HL-60/S4 treated with phorbol 12-myristate 13-acetate at 8.2 ng/mL for 4 days and 3 days (cell line): ENCODE measurements around the gene MLEC.

Source experiments
- in situ Hi-C: fragments of 300-500 bp; cut with MboI; formaldehyde crosslinking; loops from 2 replicates; pipeline ENCODE4 v1.15.0; 2022; ENCODE audit warnings: low sequenced_read_pairs

The MLEC gene

GRCh38 chr12:120690083-120690450 lies 3.1 kb downstream of the MLEC start:
- in situ Hi-C loops: no loop called here

- in situ Hi-C loops: no loop called here
Measured at GRCh38 chr12:120690978-120691377, 4.0 kb downstream of the MLEC start.

- in situ Hi-C loops: no loop called here
Measured at GRCh38 chr12:120692524-120693033, 5.6 kb downstream of the MLEC start.

GRCh38 chr12:120693848-120694247 lies 6.9 kb downstream of the MLEC start:
- in situ Hi-C loops: no loop called here

GRCh38 chr12:120696626-120697025 lies 9.7 kb downstream of the MLEC start:
- in situ Hi-C loops: no loop called here

- in situ Hi-C loops: no loop called here
Measured at GRCh38 chr12:120697344-120697743, 10.4 kb downstream of the MLEC start.

GRCh38 chr12:120698665-120699064 lies 11.7 kb downstream of the MLEC start:
- in situ Hi-C loops: no loop called here

GRCh38 chr12:120699553-120699952 lies 12.6 kb downstream of the MLEC start:
- in situ Hi-C loops: no loop called here

GRCh38 chr12:120700886-120701285 lies 13.9 kb downstream of the MLEC start:
- in situ Hi-C loops: no loop called here

- in situ Hi-C loops: no loop called here
Measured at GRCh38 chr12:120702637-120703036, 15.7 kb downstream of the MLEC start.

GRCh38 chr12:120703311-120703942 lies 16.5 kb downstream of the MLEC start:
- in situ Hi-C loops: no loop called here

GRCh38 chr12:120705618-120706017 lies 18.7 kb downstream of the MLEC start:
- in situ Hi-C loops: no loop called here

GRCh38 chr12:120706029-120706428 lies 19.1 kb downstream of the MLEC start:
- in situ Hi-C loops: no loop called here

- in situ Hi-C loops: no loop called here
Measured at GRCh38 chr12:120708651-120709050, 21.7 kb downstream of the MLEC start.

GRCh38 chr12:120710031-120710804 lies 23.3 kb downstream of the MLEC start, which contains the start of gene UNC119B:
UNC119B (plus strand) TSS chr12:120710458; CDS start chr12:120710475, 17 bp downstream.
- in situ Hi-C loops: loop anchor here (10.0 kb wide), 2 partner anchors 55 to 125 kb away; partner anchors contain the start of gene POP5

- in situ Hi-C loops: loop anchor here (10.0 kb wide), 2 partner anchors 56 to 126 kb away; partner anchors contain the start of gene POP5
Measured at GRCh38 chr12:120710805-120711296, 23.9 kb downstream of the MLEC start.

GRCh38 chr12:120711411-120711810 lies 24.5 kb downstream of the MLEC start:
- in situ Hi-C loops: loop anchor here (10.0 kb wide), 2 partner anchors 57 to 127 kb away; partner anchors contain the start of gene POP5

GRCh38 chr12:120712610-120713009 lies 25.7 kb downstream of the MLEC start:
- in situ Hi-C loops: loop anchor here (10.0 kb wide), 2 partner anchors 58 to 128 kb away; partner anchors contain the start of gene POP5

- in situ Hi-C loops: loop anchor here (10.0 kb wide), 2 partner anchors 59 to 129 kb away; partner anchors contain the start of gene POP5
Measured at GRCh38 chr12:120713861-120714482, 27.0 kb downstream of the MLEC start.

GRCh38 chr12:120718055-120718454 lies 31.1 kb downstream of the MLEC start:
- in situ Hi-C loops: loop anchor here (10.0 kb wide), 2 partner anchors 63 to 133 kb away; partner anchors contain the start of gene POP5

GRCh38 chr12:120719072-120719471 lies 32.1 kb downstream of the MLEC start:
- in situ Hi-C loops: loop anchor here (10.0 kb wide), 2 partner anchors 64 to 134 kb away; partner anchors contain the start of gene POP5
